ENCODE data around the gene DLGAP1. TPM values are rescaled to one million over a fixed set of nuclear protein-coding genes. Genes with fewer than 3 reads are reported as not detected.

The DLGAP1 gene
- total RNA-seq, 4 donors from 2014 or later: 0.22 to 1.5 (median 0.56) TPM

- H3K4me3 ChIP-seq: peak overlapping the region in 1 of 2 donors; percentile 44
- no peaks in the 10 kb centered on the region for H3K36me3 ChIP-seq
- H3K9me3 ChIP-seq: no peaks in the 10 kb centered on the region
- ATAC-seq: no peak
- H3K27me3 ChIP-seq: peaks cover 74% of the 10 kb centered on the region
- peaks cover 0 to 22% (median 3%) of the 10 kb centered on the region in 3 donors for H3K4me1 ChIP-seq
- H3K27ac ChIP-seq: no peak overlapping the region
- 11% methylated on average over 7 to 8 of the region's 8 CpGs for WGBS, 2 donors (ENCODE audit: low coverage in 1 of 2)
- TF ChIP-seq POLR2AphosphoS5 (IDR thresholded peaks at IDR 0.05) (no peak), CTCF (IDR thresholded peaks at IDR 0.05) (no peak), POLR2A (IDR thresholded peaks at IDR 0.05) (no peak), EP300 (IDR thresholded peaks at IDR 0.05) (no peak)
These were observed 1.6 kb downstream of the DLGAP1 start for GRCh38 chr18:4453567-4453873.

GRCh38 chr18:4450065-4450658 lies 4.9 kb downstream of the DLGAP1 start:
- WGBS, 2 donors (ENCODE audit: low coverage in 1 of 2): 10 to 26% methylated on average over 2 of the region's 2 CpGs

GRCh38 chr18:4445902-4446301 lies 9.2 kb downstream of the DLGAP1 start:
- 60 to 70% methylated on average over 4 of the region's 4 CpGs for WGBS, 2 donors (ENCODE audit: low coverage in 1 of 2)

More at GRCh38 chr18:4450065-4450658, 4.9 kb downstream of the DLGAP1 start:
- Histone ChIP-seq H3K36me3 (no peaks in the 10 kb centered on the region), H3K27ac (no peak overlapping the region), H3K4me1 (peaks cover 0 to 16% (median 3%) of the 10 kb centered on the region in 3 donors), H3K27me3 (peaks cover 56% of the 10 kb centered on the region), H3K9me3 (no peaks in the 10 kb centered on the region), H3K4me3 (no peak overlapping the region)
- no peak for ATAC-seq
- TF ChIP-seq POLR2AphosphoS5 (IDR thresholded peaks at IDR 0.05) (no peak), EP300 (IDR thresholded peaks at IDR 0.05) (no peak), POLR2A (IDR thresholded peaks at IDR 0.05) (no peak), CTCF (IDR thresholded peaks at IDR 0.05) (no peak)

GRCh38 chr18:4444306-4444705 lies 10.8 kb downstream of the DLGAP1 start:
- peaks cover 6% of the 10 kb centered on the region for H3K27me3 ChIP-seq
- no peak for TF ChIP-seq EP300 (IDR thresholded peaks at IDR 0.05)
- no peak for TF ChIP-seq POLR2A (IDR thresholded peaks at IDR 0.05)
- no peak for TF ChIP-seq POLR2AphosphoS5 (IDR thresholded peaks at IDR 0.05)
- TF ChIP-seq CTCF (IDR thresholded peaks at IDR 0.05): no peak
- no peak overlapping the region for H3K27ac ChIP-seq
- H3K9me3 ChIP-seq: no peaks in the 10 kb centered on the region
- no peaks in the 10 kb centered on the region for H3K4me1 ChIP-seq
- H3K4me3 ChIP-seq: no peak overlapping the region
- ATAC-seq: no peak
- H3K36me3 ChIP-seq: no peaks in the 10 kb centered on the region

More at GRCh38 chr18:4445902-4446301, 9.2 kb downstream of the DLGAP1 start:
- no peak for ATAC-seq
- no peaks in the 10 kb centered on the region for H3K9me3 ChIP-seq
- TF ChIP-seq POLR2AphosphoS5 (IDR thresholded peaks at IDR 0.05) (no peak), POLR2A (IDR thresholded peaks at IDR 0.05) (no peak)
- H3K4me3 ChIP-seq: no peak overlapping the region
- H3K4me1 ChIP-seq: no peaks in the 10 kb centered on the region
- no peak overlapping the region for H3K27ac ChIP-seq
- H3K27me3 ChIP-seq: peaks cover 14% of the 10 kb centered on the region
- no peaks in the 10 kb centered on the region for H3K36me3 ChIP-seq

GRCh38 chr18:4441098-4441497 lies 14.0 kb downstream of the DLGAP1 start:
- 37 to 67% methylated on average over 1 to 2 of the region's 2 CpGs for WGBS, 2 donors (ENCODE audit: low coverage in 1 of 2)
- Histone ChIP-seq H3K4me3 (no peak overlapping the region), H3K9me3 (no peaks in the 10 kb centered on the region), H3K27ac (no peak overlapping the region), H3K27me3 (no peaks in the 10 kb centered on the region), H3K36me3 (no peaks in the 10 kb centered on the region), H3K4me1 (no peaks in the 10 kb centered on the region)
- no peak for ATAC-seq
- TF ChIP-seq POLR2A (IDR thresholded peaks at IDR 0.05) (no peak), EP300 (IDR thresholded peaks at IDR 0.05) (no peak), POLR2AphosphoS5 (IDR thresholded peaks at IDR 0.05) (no peak), CTCF (IDR thresholded peaks at IDR 0.05) (no peak)

Measured in gastroesophageal sphincter (tissue), 4 donors.